CD14-positive monocyte (primary cell): ENCODE data around the gene WNT3. TPM values are rescaled to one million over a fixed set of nuclear protein-coding genes. Genes with fewer than 3 reads are reported as not detected.

Source experiments
- DNase-seq, 3 donors: peaks; one replicate each; pipeline ENCODE4 v3.0.0-alpha.2; 2011 to 2022
- H2AFZ ChIP-seq: 2 replicates; pipeline ENCODE4 v1.6.0; 2012; ENCODE audit warnings: mild to moderate bottlenecking, low read depth, low read length, inconsistent platforms; ENCODE audit not compliant: insufficient read depth, poor library complexity, severe bottlenecking
- H3K27ac ChIP-seq, 2 donors: 1 replicate in 1 of 2; 2 replicates in 1 of 2; pipeline ENCODE4 v1.5.1; 2012 to 2013; ENCODE audit warnings: low read length in 2 of 2, control low read depth in 1 of 2, inconsistent platforms in 1 of 2, low read depth in 1 of 2, mild to moderate bottlenecking in 1 of 2
- H3K27me3 ChIP-seq, 2 donors: one replicate each; pipeline versions ENCODE4 v1.6.0 to v1.6.1; 2011 to 2013; ENCODE audit warnings: low read length in 2 of 2; ENCODE audit not compliant: control insufficient read depth in 2 of 2, insufficient read depth in 2 of 2
- H3K36me3 ChIP-seq, 2 donors: replicated peaks in 1 of 2; 1 replicate in 1 of 2; 2 replicates in 1 of 2; pipeline versions ENCODE4 v1.5.1 to v1.6.1; 2012 to 2013; ENCODE audit warnings: low read length in 2 of 2, control low read depth in 1 of 2, inconsistent platforms in 1 of 2, mild to moderate bottlenecking in 1 of 2; ENCODE audit not compliant: insufficient read depth in 2 of 2, control insufficient read depth in 1 of 2
- H3K4me1 ChIP-seq, 2 donors: 1 replicate in 1 of 2; 2 replicates in 1 of 2; pipeline versions ENCODE4 v1.5.1 to v1.6.1; 2012 to 2013; ENCODE audit warnings: low read length in 2 of 2, control low read depth in 1 of 2, inconsistent platforms in 1 of 2, mild to moderate bottlenecking in 1 of 2, moderate library complexity in 1 of 2; ENCODE audit not compliant: insufficient read depth in 2 of 2, control insufficient read depth in 1 of 2
- H3K4me2 ChIP-seq: replicated peaks from 2 replicates; pipeline ENCODE3; 2012; ENCODE audit warnings: low read length, moderate library complexity, mild to moderate bottlenecking; ENCODE audit not compliant: poor library complexity, severe bottlenecking; ENCODE audit errors: extremely low read depth
- H3K4me3 ChIP-seq, 3 experiments: fragments of 200-600 bp in 1 of 3; sonication (generic) in 1 of 3; replicated peaks in 1 of 3; 1 replicate in 2 of 3; 2 replicates in 1 of 3; pipeline ENCODE4 v1.5.1; 2011 to 2013; ENCODE audit warnings: low read length in 3 of 3, mild to moderate bottlenecking in 3 of 3, control low read depth in 2 of 3, low read depth in 2 of 3, inconsistent platforms in 1 of 3, moderate library complexity in 1 of 3
- H3K79me2 ChIP-seq: 2 replicates; pipeline ENCODE4 v1.6.0; 2012; ENCODE audit warnings: mild to moderate bottlenecking, control low read depth, inconsistent platforms, low read length, moderate library complexity; ENCODE audit not compliant: insufficient read depth
- H3K9ac ChIP-seq: 2 replicates; pipeline ENCODE4 v1.6.0; 2017; ENCODE audit warnings: low read length, mild to moderate bottlenecking; ENCODE audit not compliant: insufficient read depth, poor library complexity, severe bottlenecking
- H3K9me3 ChIP-seq, 2 donors: replicated peaks in 1 of 2; 1 replicate in 1 of 2; 2 replicates in 1 of 2; pipeline versions ENCODE4 v1.5.1 to v1.6.1; 2012 to 2013; ENCODE audit warnings: low read length in 2 of 2, control low read depth in 1 of 2; ENCODE audit not compliant: control insufficient read depth in 1 of 2, insufficient read depth in 1 of 2
- H4K20me1 ChIP-seq: 2 replicates; pipeline ENCODE4 v1.6.0; 2012; ENCODE audit warnings: mild to moderate bottlenecking, low read length, control low read depth, moderate library complexity; ENCODE audit not compliant: insufficient read depth
- H3K27ac Mint-ChIP-seq, 7 donors: one replicate each; pipeline ENCODE4 v1.8.0; 2020; ENCODE audit warnings: mild to moderate bottlenecking in 7 of 7, mixed read lengths in 7 of 7, moderate library complexity in 6 of 7, inconsistent platforms in 2 of 7
- H3K27me3 Mint-ChIP-seq, 3 donors: one replicate each; pipeline ENCODE4 v1.8.0; 2021 to 2022; ENCODE audit warnings: low read depth in 3 of 3, mild to moderate bottlenecking in 3 of 3, mixed read lengths in 3 of 3, moderate library complexity in 3 of 3, inconsistent platforms in 1 of 3
- H3K36me3 Mint-ChIP-seq, 2 donors: one replicate each; pipeline ENCODE4 v1.8.0; 2020; ENCODE audit warnings: mixed read lengths in 2 of 2, inconsistent platforms in 1 of 2, mild to moderate bottlenecking in 1 of 2
- H3K4me1 Mint-ChIP-seq: one replicate; pipeline ENCODE4 v1.8.0; 2020; ENCODE audit warnings: mild to moderate bottlenecking, mixed read lengths
- H3K4me3 Mint-ChIP-seq, 2 donors: one replicate each; pipeline ENCODE4 v1.8.0; 2020; ENCODE audit warnings: mild to moderate bottlenecking in 2 of 2, mixed read lengths in 2 of 2, moderate library complexity in 1 of 2
- H3K9me3 Mint-ChIP-seq, 7 donors: one replicate each; pipeline ENCODE4 v1.8.0; 2020 to 2022; ENCODE audit warnings: mixed read lengths in 7 of 7, mild to moderate bottlenecking in 6 of 7, moderate library complexity in 6 of 7, inconsistent platforms in 2 of 7
- CTCF ChIP-seq: fragments of 200-600 bp; IDR thresholded peaks from one replicate; pipeline ENCODE4 v1.8.0; 2022; ENCODE audit warnings: antibody characterized with exemption, mild to moderate bottlenecking
- WGBS: methylation state at CpG from one replicate; pipeline ENCODE4 v1.1.5; 2013; ENCODE audit warnings: missing lambda C conversion rate; ENCODE audit not compliant: insufficient coverage; 5-methylcytosine and 5-hydroxymethylcytosine counted together
- intact Hi-C, 2 donors: fragments of 100-400 bp; cut with micrococcal nuclease; formaldehyde crosslinking; loops; one replicate each; pipeline versions ENCODE4 v1.15.0 to v1.15.1; 2023
- polyA plus RNA-seq, 3 donors: library from polyadenylated mRNA; depleted of rRNA in 1 of 3; unstranded in 2 of 3; stranded (reverse) in 1 of 3; fragments of 300-500 nt in 2 of 3; fragments of >200 nt in 1 of 3; fragmentation: Illumina TruSeq in 2 of 3; gene quantifications; 1 replicate in 2 of 3; 2 replicates in 1 of 3; pipeline ENCODE4 v1.2.3, GENCODE V29; 2012 to 2021

Gene WNT3
- polyA plus RNA-seq, 3 donors, result 0.01 TPM; not detected in 2

DNA sequence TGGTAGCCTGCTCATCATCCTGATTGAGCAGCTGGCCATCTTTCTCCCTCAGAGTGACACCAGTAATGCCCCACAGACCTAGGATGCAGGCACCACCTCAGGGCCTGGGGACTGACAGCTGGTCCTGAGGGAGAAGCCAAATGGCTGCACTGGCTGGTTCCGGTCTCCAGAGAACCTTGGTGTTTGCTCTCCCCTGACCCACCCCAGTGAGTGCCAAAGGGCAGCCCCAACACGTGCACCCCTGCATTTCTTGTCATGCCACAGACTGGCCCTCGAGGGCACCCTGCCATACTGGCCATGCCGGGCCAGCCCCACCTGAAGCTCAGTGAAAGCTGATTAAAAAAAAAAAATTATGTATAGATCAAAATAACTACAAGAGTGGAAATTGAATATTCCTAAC lies 100.5 kb downstream of the WNT3 start:
- H3K4me3 Mint-ChIP-seq, result no peak overlapping the region
- no peaks in the 10 kb centered on the region for H3K79me2 ChIP-seq
- no peak overlapping the region for H3K27ac Mint-ChIP-seq
- H3K36me3 ChIP-seq, result peaks cover 55 to 93% of the 10 kb centered on the region in 2 donors
- H3K4me1 ChIP-seq, result peaks cover 4 to 6% of the 10 kb centered on the region in 2 donors
- intact Hi-C loops, result no loop called here
- H4K20me1 ChIP-seq, result no peaks in the 10 kb centered on the region
- peaks cover 54 to 76% of the 10 kb centered on the region in 2 donors for H3K36me3 Mint-ChIP-seq
- no peaks in the 10 kb centered on the region for H3K27me3 ChIP-seq
- no peak overlapping the region for H3K9ac ChIP-seq
- DNase-seq, result no peak
- no peaks in the 10 kb centered on the region for H3K9me3 ChIP-seq
- WGBS, result 100% methylated on average over 1 of the region's 4 CpGs
- no peak overlapping the region for H2AFZ ChIP-seq
- no peak overlapping the region for H3K27ac ChIP-seq
- no peak overlapping the region for H3K4me3 ChIP-seq
- no peak overlapping the region for H3K4me2 ChIP-seq
- H3K4me1 Mint-ChIP-seq, result peaks cover 15% of the 10 kb centered on the region
- H3K9me3 Mint-ChIP-seq, result no peaks in the 10 kb centered on the region
- H3K27me3 Mint-ChIP-seq, result no peaks in the 10 kb centered on the region
- no peak for TF ChIP-seq CTCF

Other genes starting within 250 kb of the WNT3 start
- gene ARL17A, start 239.0 kb downstream of the WNT3 start, polyA plus RNA-seq, result 10 to 100 TPM in 1 of 3 donors, 1 to 10 TPM in 2; 2.0 to 21.5 (median 2.9) TPM
- gene NSF, start 228.0 kb downstream of the WNT3 start, polyA plus RNA-seq, result 10 to 100 TPM; 22.5 to 63.2 (median 58.0) TPM
- gene WNT9B, start 32.9 kb upstream of the WNT3 start, polyA plus RNA-seq, result under 1 TPM in 1 of 3 donors, not detected in 2; 0.19 TPM
- gene GOSR2, start 104.5 kb upstream of the WNT3 start, polyA plus RNA-seq, result 10 to 100 TPM; 25.2 to 31.1 (median 27.7) TPM
- gene RPRML, start 160.6 kb upstream of the WNT3 start, polyA plus RNA-seq, result not detected